ENCODE results near the gene COX6A1. TPM values are rescaled to one million over a fixed set of nuclear protein-coding genes. Genes with fewer than 3 reads are reported as not detected.

COX6A1 gene
- total and polyA plus RNA-seq, 2 of the 13 experiments (the other 11 are each of a cell fraction or from before 2014, with no cell fraction given) = 542 to 673 TPM

- TF ChIP-seq MYNN (CRISPR knock-in tag; IDR thresholded peaks at IDR 0.05; ENCODE audit: low read depth) = 0 out of 2 replicates have a peak, but pooled peaks have one; percentile 33
- TF ChIP-seq ZNF564 (CRISPR knock-in tag; IDR thresholded peaks at IDR 0.05) = no peak
- TF ChIP-seq FOXK1 (CRISPR knock-in tag; IDR thresholded peaks at IDR 0.05; ENCODE audit: borderline replicate concordance, low read depth) = peak; percentile 71; the same call in 1 of the 2 replicates
- TF ChIP-seq ZNF20 (CRISPR knock-in tag; IDR thresholded peaks at IDR 0.05) = no peak
- no peak for TF ChIP-seq ZNF496 (CRISPR knock-in tag; IDR thresholded peaks at IDR 0.05; ENCODE audit: insufficient replicate concordance)
- peak; percentile 58 for TF ChIP-seq RXRA (CRISPR knock-in tag; IDR thresholded peaks at IDR 0.05)
- no peak for TF ChIP-seq ZNF205 (CRISPR knock-in tag; IDR thresholded peaks at IDR 0.05)
- TF ChIP-seq ZHX1 (CRISPR knock-in tag; IDR thresholded peaks at IDR 0.05; ENCODE audit: low read depth) = peak; percentile 83; the same call in 1 of the 2 replicates
- TF ChIP-seq ZBTB26 (CRISPR knock-in tag; IDR thresholded peaks at IDR 0.05; ENCODE audit: borderline replicate concordance) = peak; percentile 63; the same call in 1 of the 2 replicates
- no peak; the same call in 1 of the 2 replicates for TF ChIP-seq ZNF331 (CRISPR knock-in tag; IDR thresholded peaks at IDR 0.05)
- TF ChIP-seq ZNF629 (CRISPR knock-in tag; conservative IDR thresholded peaks at IDR 0.05) = no peak
- TF ChIP-seq TFE3 (CRISPR knock-in tag; IDR thresholded peaks at IDR 0.05) = no peak; the same call in 1 of the 2 replicates
- peak; percentile 41 for TF ChIP-seq AGO1 (IDR thresholded peaks at IDR 0.05; ENCODE audit: low read depth, low read length, poor library complexity, severe bottlenecking)
- TF ChIP-seq AFF4 (CRISPR knock-in tag; IDR thresholded peaks at IDR 0.05) = peak; percentile 67; the same call in 1 of the 2 replicates
- peak; percentile 93; the same call in 1 of the 2 replicates for TF ChIP-seq ZNF598 (CRISPR knock-in tag; IDR thresholded peaks at IDR 0.05; ENCODE audit: borderline replicate concordance)
- TF ChIP-seq ZSCAN25 (CRISPR knock-in tag; IDR thresholded peaks at IDR 0.05) = no peak
- no peak for TF ChIP-seq CHD4 (IDR thresholded peaks at IDR 0.05; ENCODE audit: borderline replicate concordance, low read length)
- TF ChIP-seq ZNF749 (CRISPR knock-in tag; IDR thresholded peaks at IDR 0.05; ENCODE audit: borderline replicate concordance) = no peak
Measured at GRCh38 chr12:120437735-120438494, at the start of gene COX6A1 (continued).

Measured in HepG2 (cell line).